ENCODE results near the gene GPR107.

- TF ChIP-seq CTCF (IDR thresholded peaks at IDR 0.05), result no peak
- no peak for TF ChIP-seq POLR2A (IDR thresholded peaks at IDR 0.05)
Measured at GRCh38 chr9:130185017-130185416, 131.3 kb downstream of the GPR107 start.

Data from right lobe of liver (tissue), 4 donors.